Right lobe of liver (tissue), 6 donors: ENCODE measurements around the gene ZNF556. TPM values are rescaled to one million over a fixed set of nuclear protein-coding genes. Genes with fewer than 3 reads are reported as not detected.
"Not testable (repeated sequence)": the region's sequence is repeated elsewhere in the genome, so short reads cannot be mapped to it uniquely, and the experiment has no call there.

ENCODE experiments used
- ATAC-seq, 4 donors: fragments of 200-7000 bp; cut with Tn5 transposase; one replicate each; pipeline ENCODE4 v1.9.1; 2020; ENCODE audit warnings: mild to moderate bottlenecking in 4 of 4, moderate library complexity in 4 of 4
- DNase-seq, 3 donors: peaks; one replicate each; pipeline ENCODE4 v3.0.0-alpha.2; 2020
- H3K27ac ChIP-seq, 3 donors: fragments of 200-600 bp; one replicate each; pipeline ENCODE4 v1.8.0; 2022
- H3K27me3 ChIP-seq, 2 donors: fragments of 200-600 bp; one replicate each; pipeline ENCODE4 v1.8.0; 2022
- H3K36me3 ChIP-seq, 4 donors: fragments of 200-600 bp; sonication (generic) in 1 of 4; one replicate each; pipeline versions ENCODE4 v1.5.1 to v1.8.0; 2017 to 2022; ENCODE audit warnings: control low read depth in 1 of 4
- H3K4me1 ChIP-seq, 4 donors: fragments of 200-600 bp; sonication (generic) in 1 of 4; one replicate each; pipeline versions ENCODE4 v1.5.1 to v1.8.0; 2017 to 2022; ENCODE audit warnings: control low read depth in 1 of 4
- H3K4me3 ChIP-seq, 3 donors: fragments of 200-600 bp; one replicate each; pipeline ENCODE4 v1.8.0; 2022
- H3K9me3 ChIP-seq, 4 donors: fragments of 200-600 bp; sonication (generic) in 1 of 4; one replicate each; pipeline versions ENCODE4 v1.5.1 to v1.8.0; 2017 to 2022; ENCODE audit warnings: control low read depth in 1 of 4
- POLR2A ChIP-seq: fragments of 450-650 bp; IDR thresholded peaks from one replicate; pipeline ENCODE4 v1.6.1; 2017; ENCODE audit warnings: antibody characterized with exemption, mild to moderate bottlenecking
- WGBS: methylation state at CpG from one replicate; pipeline ENCODE4 v1.1.6; 2018; ENCODE audit warnings: low coverage, low lambda C conversion rate; ENCODE audit not compliant: insufficient coverage; ENCODE audit errors: missing lambda C conversion rate; 5-methylcytosine and 5-hydroxymethylcytosine counted together
- intact Hi-C, 2 donors: fragments of 100-400 bp; cut with DNase I; formaldehyde crosslinking; loops; one replicate each; pipeline versions ENCODE4 v1.11.2 to v1.14.1; 2022
- total RNA-seq, 6 experiments: library from RNA; depleted of rRNA in 2 of 6; stranded (reverse); fragments of >200 nt in 2 of 6; fragmentation: NEBNext Ultra II Directional in 3 of 6; extraction: Animal tissue kit (Norgen Biotek cat#: 25700) in 3 of 6; gene quantifications; one replicate each; pipeline versions ENCODE4 v1.1.0 to v1.2.4, GENCODE V29; 2016 to 2023
- TF ChIP-seq, protein P1 (sequence below), 4 donors: fragments of 200-600 bp in 3 of 4; fragments of 450-650 bp in 1 of 4; IDR thresholded peaks; one replicate each; pipeline versions ENCODE4 v1.5.1 to v1.8.0; 2016 to 2022; ENCODE audit warnings: antibody characterized with exemption in 4 of 4, mild to moderate bottlenecking in 2 of 4
- donor health status: DM: no; HTN: yes; CAD: no.
- donor health status: DM: no; HTN: no; CAD: no.
- donor health status: DM: no; HTN: no; CAD: no.
- donor health status: DM: no; HTN: yes; CAD: no.
- donor health status: DM: no; HTN: yes; CAD: no.

ZNF556 gene
- total RNA-seq, 6 experiments from 2014 or later, result not detected

DNA sequence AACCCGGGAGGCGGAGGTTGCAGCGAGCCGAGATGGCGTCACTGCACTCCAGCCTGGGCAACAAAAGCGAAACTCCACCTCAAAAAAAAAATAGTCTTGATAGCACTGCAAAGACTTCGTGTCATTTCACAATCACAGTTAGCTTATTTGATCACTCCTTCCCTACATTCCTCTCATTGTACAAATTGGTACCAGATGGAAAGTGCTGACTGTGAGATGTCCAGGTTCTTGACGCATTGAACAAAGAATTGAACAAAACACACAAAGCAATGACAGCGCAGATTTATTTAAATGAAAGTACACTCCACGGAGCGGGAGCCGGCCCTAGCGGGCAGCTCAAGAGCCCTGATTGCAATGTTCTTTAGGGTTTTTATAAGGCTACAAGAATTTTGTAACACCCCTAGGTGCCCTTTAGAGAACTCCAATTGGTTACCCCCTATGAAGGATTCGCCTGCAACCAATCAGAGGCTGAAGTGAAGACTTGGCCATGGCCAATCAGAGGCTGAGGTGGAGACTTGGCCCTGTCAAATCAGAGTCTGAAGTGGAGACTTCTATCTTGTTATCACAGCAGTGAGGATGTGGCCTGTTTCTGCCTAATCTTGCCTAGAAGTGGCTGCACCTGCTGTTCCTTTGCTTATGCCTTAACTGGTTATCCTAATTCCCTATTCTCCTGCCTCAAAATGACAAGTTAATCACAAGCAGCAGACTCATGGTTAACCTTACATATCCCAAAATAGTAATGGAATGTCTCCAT is 16.7 kb downstream of the ZNF556 start:
- intact Hi-C loops, result no loop called here
- Histone ChIP-seq H3K4me1 (no peaks in the 10 kb centered on the region), H3K9me3 (peaks cover 0 to 4% (median 0%) of the 10 kb centered on the region in 4 donors), H3K27me3 (no peaks in the 10 kb centered on the region), H3K36me3 (no peaks in the 10 kb centered on the region), H3K4me3 (no peak overlapping the region), H3K27ac (no peak overlapping the region)
- TF ChIP-seq, protein P1, sequence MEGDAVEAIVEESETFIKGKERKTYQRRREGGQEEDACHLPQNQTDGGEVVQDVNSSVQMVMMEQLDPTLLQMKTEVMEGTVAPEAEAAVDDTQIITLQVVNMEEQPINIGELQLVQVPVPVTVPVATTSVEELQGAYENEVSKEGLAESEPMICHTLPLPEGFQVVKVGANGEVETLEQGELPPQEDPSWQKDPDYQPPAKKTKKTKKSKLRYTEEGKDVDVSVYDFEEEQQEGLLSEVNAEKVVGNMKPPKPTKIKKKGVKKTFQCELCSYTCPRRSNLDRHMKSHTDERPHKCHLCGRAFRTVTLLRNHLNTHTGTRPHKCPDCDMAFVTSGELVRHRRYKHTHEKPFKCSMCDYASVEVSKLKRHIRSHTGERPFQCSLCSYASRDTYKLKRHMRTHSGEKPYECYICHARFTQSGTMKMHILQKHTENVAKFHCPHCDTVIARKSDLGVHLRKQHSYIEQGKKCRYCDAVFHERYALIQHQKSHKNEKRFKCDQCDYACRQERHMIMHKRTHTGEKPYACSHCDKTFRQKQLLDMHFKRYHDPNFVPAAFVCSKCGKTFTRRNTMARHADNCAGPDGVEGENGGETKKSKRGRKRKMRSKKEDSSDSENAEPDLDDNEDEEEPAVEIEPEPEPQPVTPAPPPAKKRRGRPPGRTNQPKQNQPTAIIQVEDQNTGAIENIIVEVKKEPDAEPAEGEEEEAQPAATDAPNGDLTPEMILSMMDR (IDR thresholded peaks at IDR 0.05), result no peak
- no peak for TF ChIP-seq POLR2A
- DNase-seq (no peak), ATAC-seq (no peak)
- WGBS, result 88% methylated on average over 14 of the region's 14 CpGs

DNA sequence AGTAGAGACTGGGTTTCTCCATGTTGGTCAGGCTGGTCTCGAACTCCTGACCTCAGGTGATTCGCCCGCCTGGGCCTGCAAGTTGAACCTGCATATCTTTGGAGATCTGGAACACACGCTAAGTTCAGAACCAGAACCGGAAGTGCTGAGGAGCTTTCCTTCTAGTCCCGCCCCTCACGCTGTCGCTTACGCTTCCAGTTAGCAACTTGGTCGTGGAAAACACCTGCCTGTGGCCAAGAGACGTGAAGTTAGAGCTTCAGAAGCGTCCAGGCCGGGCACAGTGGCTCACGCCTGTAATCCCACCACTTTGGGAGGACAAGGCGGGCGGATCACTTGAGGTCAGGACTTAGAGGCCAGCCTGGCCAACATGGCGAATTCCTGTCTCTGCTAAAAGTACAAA is 18.6 kb downstream of the ZNF556 start:
- Histone ChIP-seq H3K4me3 (no peak overlapping the region), H3K4me1 (no peaks in the 10 kb centered on the region), H3K9me3 (no peaks in the 10 kb centered on the region), H3K27ac (no peak overlapping the region), H3K36me3 (no peaks in the 10 kb centered on the region), H3K27me3 (no peaks in the 10 kb centered on the region)
- TF ChIP-seq, protein P1 (IDR thresholded peaks at IDR 0.05), result no peak
- no peak for TF ChIP-seq POLR2A
- WGBS, result 73% methylated on average over 6 of the region's 17 CpGs
- intact Hi-C loops, result no loop called here
- DNase-seq, result no peak
- ATAC-seq, result no peak

DNA sequence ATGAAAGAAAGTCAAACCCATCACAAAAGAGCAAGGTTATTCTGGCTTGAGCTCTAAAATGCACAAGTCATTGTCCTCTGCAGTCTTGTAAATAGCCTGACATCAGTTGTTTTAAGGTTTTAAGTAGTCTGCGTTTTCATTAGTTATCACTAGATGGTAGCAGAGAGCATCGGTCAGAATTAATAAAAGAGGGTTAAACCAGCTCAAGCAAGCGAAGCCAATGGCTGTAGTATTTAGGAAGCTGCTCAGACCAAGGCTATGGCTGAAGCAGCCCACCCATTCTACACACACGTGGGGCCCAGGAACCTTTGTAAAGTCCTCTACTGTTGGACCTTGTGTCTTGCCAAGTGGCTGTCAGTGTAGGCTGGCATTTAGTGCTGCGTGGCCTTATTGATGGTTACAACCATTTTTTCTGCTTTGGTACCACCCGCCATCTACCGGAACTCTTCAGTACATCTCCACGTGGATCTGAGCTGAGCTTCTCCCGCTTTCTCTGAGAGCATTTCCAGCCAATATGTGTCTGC is 20.3 kb downstream of the ZNF556 start:
- no peak overlapping the region for H3K27ac ChIP-seq
- TF ChIP-seq, protein P1 (IDR thresholded peaks at IDR 0.05), result peak; percentile 64 to 75 (median 68)
- TF ChIP-seq POLR2A, result no peak
- DNase-seq (no peak), ATAC-seq (peak; percentile 86 to 95 (median 90))
- H3K36me3 ChIP-seq, result no peaks in the 10 kb centered on the region
- intact Hi-C loops, result no loop called here
- WGBS, result 12% methylated on average over 8 of the region's 9 CpGs
- no peaks in the 10 kb centered on the region for H3K9me3 ChIP-seq
- H3K4me3 ChIP-seq, result no peak overlapping the region
- H3K27me3 ChIP-seq, result no peaks in the 10 kb centered on the region
- no peaks in the 10 kb centered on the region for H3K4me1 ChIP-seq

DNA sequence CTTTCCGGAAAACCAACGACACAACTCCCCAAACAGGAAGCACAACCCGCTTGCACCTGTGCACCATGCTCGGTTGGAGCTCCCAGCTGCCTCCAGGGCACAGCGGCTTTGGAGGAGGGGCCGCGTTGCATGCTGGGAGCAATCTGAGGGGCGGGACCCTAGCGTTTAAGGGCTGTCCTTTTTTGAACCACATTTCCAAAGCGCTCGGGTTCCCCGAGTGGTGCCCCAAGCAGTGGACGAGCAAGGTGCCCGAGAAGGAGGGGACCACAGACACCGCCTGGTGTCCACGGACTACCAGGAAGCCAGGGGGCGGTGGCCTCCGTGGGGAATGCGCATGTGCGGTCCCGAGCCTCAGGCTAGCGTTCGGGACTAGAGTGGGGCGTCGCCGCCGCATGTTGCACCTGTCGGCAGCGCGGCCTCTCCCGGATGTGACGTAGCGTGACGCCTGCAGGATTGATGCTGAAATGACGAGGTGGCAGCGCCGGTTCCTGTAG is 21.6 kb downstream of the ZNF556 start:
- Histone ChIP-seq H3K27ac (no peak overlapping the region), H3K4me3 (no peak overlapping the region), H3K36me3 (no peaks in the 10 kb centered on the region), H3K27me3 (no peaks in the 10 kb centered on the region), H3K4me1 (no peaks in the 10 kb centered on the region), H3K9me3 (no peaks in the 10 kb centered on the region)
- 68% methylated on average over 6 of the region's 37 CpGs for WGBS
- no peak for DNase-seq
- ATAC-seq, result peak in 1 of 4 donors; percentile 14
- TF ChIP-seq POLR2A, result no peak
- TF ChIP-seq, protein P1 (IDR thresholded peaks at IDR 0.05), result no peak
- intact Hi-C loops, result no loop called here

DNA sequence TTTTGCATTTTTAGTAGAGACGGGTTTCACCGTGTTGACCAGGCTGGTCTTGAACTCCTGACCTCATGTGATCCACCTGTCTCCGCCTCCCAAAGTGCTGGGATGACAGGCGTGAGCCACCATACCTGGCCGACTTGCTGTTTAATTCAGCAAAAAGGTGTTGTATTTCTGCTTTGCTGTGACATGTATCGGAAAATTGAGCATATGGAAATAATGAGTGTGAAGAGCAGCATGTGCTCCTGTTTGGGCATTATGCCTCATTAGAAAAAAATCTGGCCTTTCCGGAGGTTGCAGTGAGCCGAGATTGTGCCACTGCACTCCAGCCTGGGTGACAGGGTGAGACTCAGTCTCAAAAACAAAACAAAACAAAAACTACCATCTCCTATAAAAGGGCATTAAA is 23.4 kb downstream of the ZNF556 start:
- ATAC-seq, H3K27me3 ChIP-seq, H3K27ac ChIP-seq, DNase-seq, intact Hi-C loops, H3K36me3 ChIP-seq, H3K4me3 ChIP-seq, H3K4me1 ChIP-seq, H3K9me3 ChIP-seq: not testable (repeated sequence)
- WGBS, result 66% methylated on average over 8 of the region's 8 CpGs
